ENCODE data around the gene GRHPR.
"Not testable (repeated sequence)": the region's sequence is repeated elsewhere in the genome, so short reads cannot be mapped to it uniquely, and the experiment has no call there.

GRCh38 chr9:37477987-37478619 is 55.6 kb downstream of the GRHPR start:
- not testable (repeated sequence) for TF ChIP-seq HDAC2 (IDR thresholded peaks at IDR 0.05); HCFC1 (IDR thresholded peaks at IDR 0.05; ENCODE audit: low read length); STAT3 (IDR thresholded peaks at IDR 0.05; ENCODE audit: low read depth, low read length); ETV6 (conservative IDR thresholded peaks at IDR 0.05 in 1 of 2, IDR thresholded peaks at IDR 0.05 in 1 of 2; ENCODE audit: borderline replicate concordance in 1 of 2, low read depth in 1 of 2); NFIC (IDR thresholded peaks at IDR 0.05; ENCODE audit: low read depth, low read length); POLR2A (IDR thresholded peaks at IDR 0.05; ENCODE audit: low read depth, low read length); ZSCAN29 (IDR thresholded peaks at IDR 0.05)
- TF ChIP-seq, protein P1, sequence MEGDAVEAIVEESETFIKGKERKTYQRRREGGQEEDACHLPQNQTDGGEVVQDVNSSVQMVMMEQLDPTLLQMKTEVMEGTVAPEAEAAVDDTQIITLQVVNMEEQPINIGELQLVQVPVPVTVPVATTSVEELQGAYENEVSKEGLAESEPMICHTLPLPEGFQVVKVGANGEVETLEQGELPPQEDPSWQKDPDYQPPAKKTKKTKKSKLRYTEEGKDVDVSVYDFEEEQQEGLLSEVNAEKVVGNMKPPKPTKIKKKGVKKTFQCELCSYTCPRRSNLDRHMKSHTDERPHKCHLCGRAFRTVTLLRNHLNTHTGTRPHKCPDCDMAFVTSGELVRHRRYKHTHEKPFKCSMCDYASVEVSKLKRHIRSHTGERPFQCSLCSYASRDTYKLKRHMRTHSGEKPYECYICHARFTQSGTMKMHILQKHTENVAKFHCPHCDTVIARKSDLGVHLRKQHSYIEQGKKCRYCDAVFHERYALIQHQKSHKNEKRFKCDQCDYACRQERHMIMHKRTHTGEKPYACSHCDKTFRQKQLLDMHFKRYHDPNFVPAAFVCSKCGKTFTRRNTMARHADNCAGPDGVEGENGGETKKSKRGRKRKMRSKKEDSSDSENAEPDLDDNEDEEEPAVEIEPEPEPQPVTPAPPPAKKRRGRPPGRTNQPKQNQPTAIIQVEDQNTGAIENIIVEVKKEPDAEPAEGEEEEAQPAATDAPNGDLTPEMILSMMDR (IDR thresholded peaks at IDR 0.05 in 2 of 3, conservative IDR thresholded peaks at IDR 0.05 in 1 of 3; ENCODE audit: control insufficient read depth in 2 of 3, extremely low read depth in 1 of 3, insufficient read depth in 1 of 3, low read depth in 3 of 3, low read length in 3 of 3) = not testable (repeated sequence)

Measured in GM12878 (cell line).